GM12878 (cell line): ENCODE data around the gene PPP6R1. TPM values are rescaled to one million over a fixed set of nuclear protein-coding genes. Genes with fewer than 3 reads are reported as not detected.

Experiments
- ATAC-seq: fragments of 200-7000 bp; cut with Tn5 transposase; 3 replicates; pipeline ENCODE4 v1.9.1; 2020; ENCODE audit warnings: mild to moderate bottlenecking, moderate library complexity
- BruUV-seq: library from RNA; stranded (reverse); fragments of 400-500 nt; replicated peaks from 2 replicates; lab custom pipeline; 2021; lab: Mats Ljungman, UMichigan
- CTCF ChIA-PET: fragments of 300-600 bp; sonication (Branson Sonifier 250); formaldehyde crosslinking; extraction: SDS; loops from one replicate; lab custom pipeline; 2021; ENCODE audit warnings: inconsistent platforms; lab: Yijun Ruan, JAX
- POLR2A ChIA-PET: fragments of 350-600 bp; formaldehyde crosslinking; extraction: SDS; loops from one replicate; lab custom pipeline; 2021; ENCODE audit warnings: inconsistent platforms; lab: Charles Lee
- RAD21 ChIA-PET: fragments of 300-600 bp; sonication (Branson Sonifier 250); formaldehyde crosslinking; loops from one replicate; lab custom pipeline; 2023; ENCODE audit warnings: antibody characterized with exemption; ENCODE audit not compliant: unreplicated experiment; lab: Charles Lee
- SMC1A ChIA-PET: fragments of 300-600 bp; sonication (Branson Sonifier 250); formaldehyde crosslinking; loops from one replicate; lab custom pipeline; 2023; ENCODE audit not compliant: unreplicated experiment, uncharacterized antibody; lab: Charles Lee
- DNase-seq: peaks from one replicate; pipeline ENCODE4 v3.0.0-alpha.2; 2011; ENCODE audit warnings: low read depth, low spot score
- FAIRE-seq: peaks from 3 replicates; lab custom pipeline; 2011; peaks lifted over from hg19 to GRCh38; lab: Jason Lieb, UNC
- H2AFZ ChIP-seq: 2 replicates; pipeline ENCODE4 v1.6.0; 2011; ENCODE audit warnings: low read depth, low read length, control low read depth; ENCODE audit not compliant: control insufficient read depth
- H3K27ac ChIP-seq: 2 replicates; pipeline ENCODE4 v1.5.1; 2011; ENCODE audit warnings: control low read depth; ENCODE audit not compliant: control insufficient read depth, insufficient read depth
- H3K27me3 ChIP-seq, 2 experiments: replicated peaks in 1 of 2; 2 replicates each; pipeline versions ENCODE4 v1.6.0 to v1.6.1; 2011; ENCODE audit warnings: low read length in 1 of 2; ENCODE audit not compliant: control insufficient read depth in 2 of 2, insufficient read depth in 2 of 2
- H3K36me3 ChIP-seq, 2 experiments: 2 replicates each; pipeline ENCODE4 v1.5.1; 2011; ENCODE audit warnings: low read length in 1 of 2; ENCODE audit not compliant: control insufficient read depth in 2 of 2, insufficient read depth in 2 of 2
- H3K4me1 ChIP-seq: 2 replicates; pipeline ENCODE4 v1.6.1; 2011; ENCODE audit warnings: mild to moderate bottlenecking, low read length, moderate library complexity, mixed read lengths; ENCODE audit not compliant: control insufficient read depth, insufficient read depth
- H3K4me2 ChIP-seq: 2 replicates; pipeline ENCODE4 v1.6.0; 2011; ENCODE audit warnings: control low read depth; ENCODE audit not compliant: control insufficient read depth, insufficient read depth
- H3K4me3 ChIP-seq: fragments of 200-600 bp; sonication (generic); 2 replicates; pipeline ENCODE4 v1.5.1; 2016
- H3K79me2 ChIP-seq: 2 replicates; pipeline ENCODE4 v1.6.0; 2011; ENCODE audit warnings: low read length; ENCODE audit not compliant: control insufficient read depth, insufficient read depth
- H3K9ac ChIP-seq: 2 replicates; pipeline ENCODE4 v1.8.0; 2011; ENCODE audit warnings: low read length, control low read depth, mixed read lengths; ENCODE audit not compliant: control insufficient read depth, insufficient read depth
- H3K9me3 ChIP-seq: replicated peaks from 3 replicates; pipeline ENCODE4 v1.5.1; 2011; ENCODE audit warnings: mild to moderate bottlenecking, low read length; ENCODE audit not compliant: control insufficient read depth, insufficient read depth
- H4K20me1 ChIP-seq: 2 replicates; pipeline ENCODE4 v1.6.0; 2011; ENCODE audit not compliant: control insufficient read depth, insufficient read depth
- BHLHE40 ChIP-seq, 2 experiments: fragments of 450-650 bp in 1 of 2; IDR thresholded peaks; 2 replicates each; pipeline ENCODE4 v1.6.1; 2011 to 2017; ENCODE audit warnings: low read depth in 2 of 2, borderline replicate concordance in 1 of 2, improper control_type of control experiment in 1 of 2, low read length in 1 of 2, mild to moderate bottlenecking in 1 of 2
- POLR2AphosphoS2 ChIP-seq: IDR thresholded peaks from 2 replicates; pipeline ENCODE4 v1.6.1; 2011; ENCODE audit warnings: low read depth, mild to moderate bottlenecking, low read length, improper control_type of control experiment, moderate library complexity
- RCOR1 ChIP-seq: conservative IDR thresholded peaks from 2 replicates; pipeline ENCODE4 v1.6.1; 2012; ENCODE audit warnings: low read depth, low read length, improper control_type of control experiment
- ZZZ3 ChIP-seq: IDR thresholded peaks from 2 replicates; pipeline ENCODE4 v1.6.1; 2011; ENCODE audit warnings: low read depth; ENCODE audit not compliant: control insufficient read depth, insufficient read length
- WGBS: methylation state at CpG from one replicate; pipeline ENCODE4 v1.1.6; 2016; ENCODE audit warnings: low lambda C conversion rate; ENCODE audit not compliant: insufficient replicate concordance, insufficient coverage; ENCODE audit errors: missing lambda C conversion rate; 5-methylcytosine and 5-hydroxymethylcytosine counted together
- in situ Hi-C: fragments of 300-500 bp; cut with MboI; formaldehyde crosslinking; loops from 9 replicates; pipeline ENCODE4 v1.14.3; 2018; ENCODE audit warnings: mixed read lengths
- intact Hi-C: fragments of 100-400 bp; cut with micrococcal nuclease; formaldehyde crosslinking; loops from one replicate; pipeline ENCODE4 v1.14.2; 2022; ENCODE audit not compliant: unreplicated experiment
- polyA plus RNA-seq, 11 experiments: library from polyadenylated mRNA; depleted of rRNA in 4 of 11; unstranded in 6 of 11; stranded (reverse) in 5 of 11; fragments of >200 nt; fragmentation: Nextera tagmentation in 4 of 11; fragmentation: Illumina TruSeq in 1 of 11; extraction: Ambion mirVana in 4 of 11; extraction: Trizol in 1 of 11; gene quantifications; 1 replicate in 1 of 11; 2 replicates in 10 of 11; pipeline versions ENCODE4 v1.2.1 to v1.2.3, GENCODE V29; 2011 to 2016; ENCODE audit warnings: inconsistent platforms in 2 of 11, missing spikeins in 2 of 11, low read depth in 1 of 11
- total RNA-seq, 4 experiments: library from RNA; depleted of rRNA in 3 of 4; stranded (reverse); fragments of >200 nt in 3 of 4; fragmentation: Illumina TruSeq in 1 of 4; extraction: Trizol in 1 of 4; gene quantifications; 2 replicates each; pipeline versions ENCODE4 v1.2.1 to v1.2.3, GENCODE V29; 2013 to 2021
- TF ChIP-seq, protein P1 (sequence below): IDR thresholded peaks from 2 replicates; pipeline ENCODE4 v1.6.1; 2011; ENCODE audit warnings: borderline replicate concordance, low read depth, mild to moderate bottlenecking, moderate library complexity, low read length; ENCODE audit not compliant: insufficient read depth, poor library complexity, severe bottlenecking
- TF ChIP-seq, protein P2 (sequence below): fragments of 450-650 bp; IDR thresholded peaks from 2 replicates; pipeline ENCODE4 v1.6.1; 2017; ENCODE audit warnings: antibody characterized with exemption, mild to moderate bottlenecking, moderate library complexity
- TF ChIP-seq, protein P3 (sequence below): fragments of 450-650 bp; conservative IDR thresholded peaks from 2 replicates; pipeline ENCODE4 v1.6.1; 2017; ENCODE audit warnings: mild to moderate bottlenecking, moderate library complexity
- TF ChIP-seq, protein P4 (sequence below): fragments of 450-650 bp; IDR thresholded peaks from 2 replicates; pipeline ENCODE4 v1.6.1; 2017; ENCODE audit warnings: borderline replicate concordance
- TF ChIP-seq, protein P5 (sequence below): IDR thresholded peaks from 2 replicates; pipeline ENCODE4 v1.6.1; 2012; ENCODE audit warnings: improper control_type of control experiment, low read depth, low read length; ENCODE audit not compliant: insufficient replicate concordance

The PPP6R1 gene
- total and polyA plus RNA-seq, 10 of the 15 experiments (the other 5 are each of a cell fraction or from before 2014, with no cell fraction given): 0.80 to 173 (median 63.7) TPM

DNA sequence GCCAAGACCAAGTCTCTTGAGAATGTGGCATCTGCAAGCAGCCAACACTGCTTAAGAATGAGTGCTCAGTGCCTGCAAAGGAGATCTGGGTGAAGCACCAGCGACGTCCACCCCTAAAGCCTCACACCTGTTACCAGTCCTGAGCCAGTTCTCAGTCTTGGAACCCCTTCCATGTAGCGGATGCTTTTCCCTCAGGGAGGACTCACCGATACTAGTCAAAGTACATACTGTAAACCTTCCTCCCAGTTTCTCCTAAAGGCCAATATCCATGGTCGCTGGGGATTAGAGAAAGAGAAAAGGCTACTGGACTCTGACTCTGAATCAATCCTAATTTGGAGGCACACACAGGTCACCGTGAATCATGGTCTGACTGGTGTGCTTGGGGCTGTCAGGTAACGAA, 45.3 kb downstream of the PPP6R1 start:
- in situ Hi-C loops (loop anchor here (5.0 kb wide), 1 partner anchor 204 kb away; no protein-coding TSS in a partner anchor), intact Hi-C loops (no loop called here)
- no peaks in the 10 kb centered on the region for H3K36me3 ChIP-seq
- no peaks in the 10 kb centered on the region for H3K79me2 ChIP-seq
- ATAC-seq: no peak
- no peak overlapping the region for H3K4me3 ChIP-seq
- no TSS peak for BruUV-seq
- no peak overlapping the region for H3K27ac ChIP-seq
- H3K9ac ChIP-seq: no peak overlapping the region
- H4K20me1 ChIP-seq: no peaks in the 10 kb centered on the region
- ChIA-PET SMC1A (interaction anchor here (1.4 kb wide), 1 partner anchor 206 kb away, joined by 3 read pairs; no protein-coding TSS in a partner anchor), POLR2A (no interaction called here), CTCF (interaction anchor here (0.6 to 0.9 kb wide), 3 partner anchors 10 to 200 kb away, joined by 3 read pairs; partner anchors contain the start of gene HSPBP1), RAD21 (interaction anchor here (0.6 to 1.2 kb wide), 3 partner anchors 46 to 204 kb away, joined by 3 to 5 read pairs (median 3); no protein-coding TSS in a partner anchor)
- 68% methylated on average over 7 of the region's 7 CpGs for WGBS
- DNase-seq: no peak
- H3K4me2 ChIP-seq: no peak overlapping the region
- no peaks in the 10 kb centered on the region for H3K27me3 ChIP-seq
- no peaks in the 10 kb centered on the region for H3K4me1 ChIP-seq
- H3K9me3 ChIP-seq: peaks cover 3% of the 10 kb centered on the region; the same call in 1 of the 3 replicates
- FAIRE-seq: no peak
- H2AFZ ChIP-seq: no peak overlapping the region
- TF ChIP-seq, protein P1, sequence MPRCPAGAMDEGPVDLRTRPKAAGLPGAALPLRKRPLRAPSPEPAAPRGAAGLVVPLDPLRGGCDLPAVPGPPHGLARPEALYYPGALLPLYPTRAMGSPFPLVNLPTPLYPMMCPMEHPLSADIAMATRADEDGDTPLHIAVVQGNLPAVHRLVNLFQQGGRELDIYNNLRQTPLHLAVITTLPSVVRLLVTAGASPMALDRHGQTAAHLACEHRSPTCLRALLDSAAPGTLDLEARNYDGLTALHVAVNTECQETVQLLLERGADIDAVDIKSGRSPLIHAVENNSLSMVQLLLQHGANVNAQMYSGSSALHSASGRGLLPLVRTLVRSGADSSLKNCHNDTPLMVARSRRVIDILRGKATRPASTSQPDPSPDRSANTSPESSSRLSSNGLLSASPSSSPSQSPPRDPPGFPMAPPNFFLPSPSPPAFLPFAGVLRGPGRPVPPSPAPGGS: no peak
- TF ChIP-seq ZZZ3 (no peak), RCOR1 (no peak), POLR2AphosphoS2 (no peak), BHLHE40 (IDR thresholded peaks at IDR 0.05; ENCODE audit: borderline replicate concordance in 1 of 2, low read depth in 2 of 2, low read length in 1 of 2) (no peak)
- TF ChIP-seq, protein P2, sequence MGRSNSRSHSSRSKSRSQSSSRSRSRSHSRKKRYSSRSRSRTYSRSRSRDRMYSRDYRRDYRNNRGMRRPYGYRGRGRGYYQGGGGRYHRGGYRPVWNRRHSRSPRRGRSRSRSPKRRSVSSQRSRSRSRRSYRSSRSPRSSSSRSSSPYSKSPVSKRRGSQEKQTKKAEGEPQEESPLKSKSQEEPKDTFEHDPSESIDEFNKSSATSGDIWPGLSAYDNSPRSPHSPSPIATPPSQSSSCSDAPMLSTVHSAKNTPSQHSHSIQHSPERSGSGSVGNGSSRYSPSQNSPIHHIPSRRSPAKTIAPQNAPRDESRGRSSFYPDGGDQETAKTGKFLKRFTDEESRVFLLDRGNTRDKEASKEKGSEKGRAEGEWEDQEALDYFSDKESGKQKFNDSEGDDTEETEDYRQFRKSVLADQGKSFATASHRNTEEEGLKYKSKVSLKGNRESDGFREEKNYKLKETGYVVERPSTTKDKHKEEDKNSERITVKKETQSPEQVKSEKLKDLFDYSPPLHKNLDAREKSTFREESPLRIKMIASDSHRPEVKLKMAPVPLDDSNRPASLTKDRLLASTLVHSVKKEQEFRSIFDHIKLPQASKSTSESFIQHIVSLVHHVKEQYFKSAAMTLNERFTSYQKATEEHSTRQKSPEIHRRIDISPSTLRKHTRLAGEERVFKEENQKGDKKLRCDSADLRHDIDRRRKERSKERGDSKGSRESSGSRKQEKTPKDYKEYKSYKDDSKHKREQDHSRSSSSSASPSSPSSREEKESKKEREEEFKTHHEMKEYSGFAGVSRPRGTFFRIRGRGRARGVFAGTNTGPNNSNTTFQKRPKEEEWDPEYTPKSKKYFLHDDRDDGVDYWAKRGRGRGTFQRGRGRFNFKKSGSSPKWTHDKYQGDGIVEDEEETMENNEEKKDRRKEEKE: no peak
- TF ChIP-seq, protein P3, sequence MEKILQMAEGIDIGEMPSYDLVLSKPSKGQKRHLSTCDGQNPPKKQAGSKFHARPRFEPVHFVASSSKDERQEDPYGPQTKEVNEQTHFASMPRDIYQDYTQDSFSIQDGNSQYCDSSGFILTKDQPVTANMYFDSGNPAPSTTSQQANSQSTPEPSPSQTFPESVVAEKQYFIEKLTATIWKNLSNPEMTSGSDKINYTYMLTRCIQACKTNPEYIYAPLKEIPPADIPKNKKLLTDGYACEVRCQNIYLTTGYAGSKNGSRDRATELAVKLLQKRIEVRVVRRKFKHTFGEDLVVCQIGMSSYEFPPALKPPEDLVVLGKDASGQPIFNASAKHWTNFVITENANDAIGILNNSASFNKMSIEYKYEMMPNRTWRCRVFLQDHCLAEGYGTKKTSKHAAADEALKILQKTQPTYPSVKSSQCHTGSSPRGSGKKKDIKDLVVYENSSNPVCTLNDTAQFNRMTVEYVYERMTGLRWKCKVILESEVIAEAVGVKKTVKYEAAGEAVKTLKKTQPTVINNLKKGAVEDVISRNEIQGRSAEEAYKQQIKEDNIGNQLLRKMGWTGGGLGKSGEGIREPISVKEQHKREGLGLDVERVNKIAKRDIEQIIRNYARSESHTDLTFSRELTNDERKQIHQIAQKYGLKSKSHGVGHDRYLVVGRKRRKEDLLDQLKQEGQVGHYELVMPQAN: no peak
- TF ChIP-seq, protein P4, sequence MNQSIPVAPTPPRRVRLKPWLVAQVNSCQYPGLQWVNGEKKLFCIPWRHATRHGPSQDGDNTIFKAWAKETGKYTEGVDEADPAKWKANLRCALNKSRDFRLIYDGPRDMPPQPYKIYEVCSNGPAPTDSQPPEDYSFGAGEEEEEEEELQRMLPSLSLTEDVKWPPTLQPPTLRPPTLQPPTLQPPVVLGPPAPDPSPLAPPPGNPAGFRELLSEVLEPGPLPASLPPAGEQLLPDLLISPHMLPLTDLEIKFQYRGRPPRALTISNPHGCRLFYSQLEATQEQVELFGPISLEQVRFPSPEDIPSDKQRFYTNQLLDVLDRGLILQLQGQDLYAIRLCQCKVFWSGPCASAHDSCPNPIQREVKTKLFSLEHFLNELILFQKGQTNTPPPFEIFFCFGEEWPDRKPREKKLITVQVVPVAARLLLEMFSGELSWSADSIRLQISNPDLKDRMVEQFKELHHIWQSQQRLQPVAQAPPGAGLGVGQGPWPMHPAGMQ: no peak
- TF ChIP-seq, protein P5, sequence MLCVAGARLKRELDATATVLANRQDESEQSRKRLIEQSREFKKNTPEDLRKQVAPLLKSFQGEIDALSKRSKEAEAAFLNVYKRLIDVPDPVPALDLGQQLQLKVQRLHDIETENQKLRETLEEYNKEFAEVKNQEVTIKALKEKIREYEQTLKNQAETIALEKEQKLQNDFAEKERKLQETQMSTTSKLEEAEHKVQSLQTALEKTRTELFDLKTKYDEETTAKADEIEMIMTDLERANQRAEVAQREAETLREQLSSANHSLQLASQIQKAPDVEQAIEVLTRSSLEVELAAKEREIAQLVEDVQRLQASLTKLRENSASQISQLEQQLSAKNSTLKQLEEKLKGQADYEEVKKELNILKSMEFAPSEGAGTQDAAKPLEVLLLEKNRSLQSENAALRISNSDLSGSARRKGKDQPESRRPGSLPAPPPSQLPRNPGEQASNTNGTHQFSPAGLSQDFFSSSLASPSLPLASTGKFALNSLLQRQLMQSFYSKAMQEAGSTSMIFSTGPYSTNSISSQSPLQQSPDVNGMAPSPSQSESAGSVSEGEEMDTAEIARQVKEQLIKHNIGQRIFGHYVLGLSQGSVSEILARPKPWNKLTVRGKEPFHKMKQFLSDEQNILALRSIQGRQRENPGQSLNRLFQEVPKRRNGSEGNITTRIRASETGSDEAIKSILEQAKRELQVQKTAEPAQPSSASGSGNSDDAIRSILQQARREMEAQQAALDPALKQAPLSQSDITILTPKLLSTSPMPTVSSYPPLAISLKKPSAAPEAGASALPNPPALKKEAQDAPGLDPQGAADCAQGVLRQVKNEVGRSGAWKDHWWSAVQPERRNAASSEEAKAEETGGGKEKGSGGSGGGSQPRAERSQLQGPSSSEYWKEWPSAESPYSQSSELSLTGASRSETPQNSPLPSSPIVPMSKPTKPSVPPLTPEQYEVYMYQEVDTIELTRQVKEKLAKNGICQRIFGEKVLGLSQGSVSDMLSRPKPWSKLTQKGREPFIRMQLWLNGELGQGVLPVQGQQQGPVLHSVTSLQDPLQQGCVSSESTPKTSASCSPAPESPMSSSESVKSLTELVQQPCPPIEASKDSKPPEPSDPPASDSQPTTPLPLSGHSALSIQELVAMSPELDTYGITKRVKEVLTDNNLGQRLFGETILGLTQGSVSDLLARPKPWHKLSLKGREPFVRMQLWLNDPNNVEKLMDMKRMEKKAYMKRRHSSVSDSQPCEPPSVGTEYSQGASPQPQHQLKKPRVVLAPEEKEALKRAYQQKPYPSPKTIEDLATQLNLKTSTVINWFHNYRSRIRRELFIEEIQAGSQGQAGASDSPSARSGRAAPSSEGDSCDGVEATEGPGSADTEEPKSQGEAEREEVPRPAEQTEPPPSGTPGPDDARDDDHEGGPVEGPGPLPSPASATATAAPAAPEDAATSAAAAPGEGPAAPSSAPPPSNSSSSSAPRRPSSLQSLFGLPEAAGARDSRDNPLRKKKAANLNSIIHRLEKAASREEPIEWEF: no peak
